WTC11 (cell line): ENCODE measurements around the gene DTNB.

ENCODE experiments used
- ELF4 ChIP-seq: sonication (generic); formaldehyde crosslinking; IDR thresholded peaks from 2 replicates; pipeline ENCODE4 v1.8.1; 2022; ENCODE audit warnings: low read depth, mild to moderate bottlenecking, moderate library complexity, missing genetic modification reagents
- ETV6 ChIP-seq: sonication (generic); formaldehyde crosslinking; IDR thresholded peaks from 2 replicates; pipeline ENCODE4 v1.8.1; 2022; ENCODE audit warnings: mild to moderate bottlenecking, missing genetic modification reagents
- FOXP1 ChIP-seq: sonication (generic); formaldehyde crosslinking; IDR thresholded peaks from 2 replicates; pipeline ENCODE4 v1.8.0; 2022; ENCODE audit warnings: missing genetic modification reagents, mild to moderate bottlenecking, moderate library complexity, borderline replicate concordance
- MAX ChIP-seq: sonication (generic); formaldehyde crosslinking; IDR thresholded peaks from 2 replicates; pipeline ENCODE4 v1.8.0; 2022; ENCODE audit warnings: mild to moderate bottlenecking, missing genetic modification reagents
- MLX ChIP-seq: sonication (generic); formaldehyde crosslinking; IDR thresholded peaks from 2 replicates; pipeline ENCODE4 v1.8.1; 2023; ENCODE audit warnings: mild to moderate bottlenecking, missing genetic modification reagents, moderate library complexity
- NFE2L1 ChIP-seq: sonication (generic); formaldehyde crosslinking; IDR thresholded peaks from 2 replicates; pipeline ENCODE4 v1.8.1; 2023; ENCODE audit warnings: missing genetic modification reagents
- NR1H2 ChIP-seq: sonication (generic); formaldehyde crosslinking; IDR thresholded peaks from 2 replicates; pipeline ENCODE4 v1.9.0; 2021; ENCODE audit warnings: mild to moderate bottlenecking, moderate library complexity, missing genetic modification reagents
- TEAD4 ChIP-seq: sonication (generic); formaldehyde crosslinking; IDR thresholded peaks from 2 replicates; pipeline ENCODE4 v1.8.0; 2022; ENCODE audit warnings: mild to moderate bottlenecking, missing genetic modification reagents
- USF2 ChIP-seq: sonication (generic); formaldehyde crosslinking; IDR thresholded peaks from 2 replicates; pipeline ENCODE4 v1.8.1; 2023; ENCODE audit warnings: mild to moderate bottlenecking, missing genetic modification reagents, moderate library complexity
- ZNF532 ChIP-seq: fragments of 250-450 bp; sonication (Bioruptor Pico); IDR thresholded peaks from 2 replicates; pipeline ENCODE4 v1.9.0; 2021; ENCODE audit warnings: mild to moderate bottlenecking, borderline replicate concordance
- TF ChIP-seq, protein P1 (sequence below): fragments of 200-600 bp; IDR thresholded peaks from 2 replicates; pipeline ENCODE4 v1.8.0; 2022; ENCODE audit warnings: antibody characterized with exemption
- TF ChIP-seq, protein P2 (sequence below): fragments of 250-450 bp; sonication (Bioruptor Pico); IDR thresholded peaks from 2 replicates; pipeline ENCODE4 v1.9.0; 2021; ENCODE audit warnings: mild to moderate bottlenecking
- TF ChIP-seq, protein P3 (sequence below): sonication (generic); formaldehyde crosslinking; IDR thresholded peaks from 2 replicates; pipeline ENCODE4 v1.8.1; 2022; ENCODE audit warnings: missing genetic modification reagents, borderline replicate concordance

GRCh38 chr2:25570161-25570845 lies 103.1 kb downstream of the DTNB start:
- TF ChIP-seq, protein P1, sequence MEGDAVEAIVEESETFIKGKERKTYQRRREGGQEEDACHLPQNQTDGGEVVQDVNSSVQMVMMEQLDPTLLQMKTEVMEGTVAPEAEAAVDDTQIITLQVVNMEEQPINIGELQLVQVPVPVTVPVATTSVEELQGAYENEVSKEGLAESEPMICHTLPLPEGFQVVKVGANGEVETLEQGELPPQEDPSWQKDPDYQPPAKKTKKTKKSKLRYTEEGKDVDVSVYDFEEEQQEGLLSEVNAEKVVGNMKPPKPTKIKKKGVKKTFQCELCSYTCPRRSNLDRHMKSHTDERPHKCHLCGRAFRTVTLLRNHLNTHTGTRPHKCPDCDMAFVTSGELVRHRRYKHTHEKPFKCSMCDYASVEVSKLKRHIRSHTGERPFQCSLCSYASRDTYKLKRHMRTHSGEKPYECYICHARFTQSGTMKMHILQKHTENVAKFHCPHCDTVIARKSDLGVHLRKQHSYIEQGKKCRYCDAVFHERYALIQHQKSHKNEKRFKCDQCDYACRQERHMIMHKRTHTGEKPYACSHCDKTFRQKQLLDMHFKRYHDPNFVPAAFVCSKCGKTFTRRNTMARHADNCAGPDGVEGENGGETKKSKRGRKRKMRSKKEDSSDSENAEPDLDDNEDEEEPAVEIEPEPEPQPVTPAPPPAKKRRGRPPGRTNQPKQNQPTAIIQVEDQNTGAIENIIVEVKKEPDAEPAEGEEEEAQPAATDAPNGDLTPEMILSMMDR, result no peak
- TF ChIP-seq, protein P2, sequence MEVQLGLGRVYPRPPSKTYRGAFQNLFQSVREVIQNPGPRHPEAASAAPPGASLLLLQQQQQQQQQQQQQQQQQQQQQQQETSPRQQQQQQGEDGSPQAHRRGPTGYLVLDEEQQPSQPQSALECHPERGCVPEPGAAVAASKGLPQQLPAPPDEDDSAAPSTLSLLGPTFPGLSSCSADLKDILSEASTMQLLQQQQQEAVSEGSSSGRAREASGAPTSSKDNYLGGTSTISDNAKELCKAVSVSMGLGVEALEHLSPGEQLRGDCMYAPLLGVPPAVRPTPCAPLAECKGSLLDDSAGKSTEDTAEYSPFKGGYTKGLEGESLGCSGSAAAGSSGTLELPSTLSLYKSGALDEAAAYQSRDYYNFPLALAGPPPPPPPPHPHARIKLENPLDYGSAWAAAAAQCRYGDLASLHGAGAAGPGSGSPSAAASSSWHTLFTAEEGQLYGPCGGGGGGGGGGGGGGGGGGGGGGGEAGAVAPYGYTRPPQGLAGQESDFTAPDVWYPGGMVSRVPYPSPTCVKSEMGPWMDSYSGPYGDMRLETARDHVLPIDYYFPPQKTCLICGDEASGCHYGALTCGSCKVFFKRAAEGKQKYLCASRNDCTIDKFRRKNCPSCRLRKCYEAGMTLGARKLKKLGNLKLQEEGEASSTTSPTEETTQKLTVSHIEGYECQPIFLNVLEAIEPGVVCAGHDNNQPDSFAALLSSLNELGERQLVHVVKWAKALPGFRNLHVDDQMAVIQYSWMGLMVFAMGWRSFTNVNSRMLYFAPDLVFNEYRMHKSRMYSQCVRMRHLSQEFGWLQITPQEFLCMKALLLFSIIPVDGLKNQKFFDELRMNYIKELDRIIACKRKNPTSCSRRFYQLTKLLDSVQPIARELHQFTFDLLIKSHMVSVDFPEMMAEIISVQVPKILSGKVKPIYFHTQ (CRISPR knock-in tag), result no peak
- TF ChIP-seq, protein P3, sequence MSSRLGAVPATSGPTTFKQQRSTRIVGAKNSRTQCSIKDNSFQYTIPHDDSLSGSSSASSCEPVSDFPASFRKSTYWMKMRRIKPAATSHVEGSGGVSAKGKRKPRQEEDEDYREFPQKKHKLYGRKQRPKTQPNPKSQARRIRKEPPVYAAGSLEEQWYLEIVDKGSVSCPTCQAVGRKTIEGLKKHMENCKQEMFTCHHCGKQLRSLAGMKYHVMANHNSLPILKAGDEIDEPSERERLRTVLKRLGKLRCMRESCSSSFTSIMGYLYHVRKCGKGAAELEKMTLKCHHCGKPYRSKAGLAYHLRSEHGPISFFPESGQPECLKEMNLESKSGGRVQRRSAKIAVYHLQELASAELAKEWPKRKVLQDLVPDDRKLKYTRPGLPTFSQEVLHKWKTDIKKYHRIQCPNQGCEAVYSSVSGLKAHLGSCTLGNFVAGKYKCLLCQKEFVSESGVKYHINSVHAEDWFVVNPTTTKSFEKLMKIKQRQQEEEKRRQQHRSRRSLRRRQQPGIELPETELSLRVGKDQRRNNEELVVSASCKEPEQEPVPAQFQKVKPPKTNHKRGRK, result no peak
- TF ChIP-seq USF2 (CRISPR knock-in tag) (no peak), ZNF532 (CRISPR knock-in tag) (no peak), NR1H2 (no peak), MAX (CRISPR knock-in tag) (no peak), MLX (no peak), TEAD4 (no peak), NFE2L1 (CRISPR knock-in tag) (no peak), ELF4 (CRISPR knock-in tag) (no peak), FOXP1 (CRISPR knock-in tag) (no peak), ETV6 (CRISPR knock-in tag) (no peak)
